Posterior cingulate gyrus (tissue), 11 donors: ENCODE results near the gene GTF2IRD1.
"Not testable (repeated sequence)": the region's sequence is repeated elsewhere in the genome, so short reads cannot be mapped to it uniquely, and the experiment has no call there.

Experiments used
- DNase-seq, 10 donors: peaks; one replicate each; pipeline versions ENCODE4 v3.0.0 to v3.0.0-alpha.2; 2020 to 2021; ENCODE audit warnings: mixed read lengths in 3 of 10
- intact Hi-C: fragments of 100-400 bp; cut with DNase I; formaldehyde crosslinking; loops from one replicate; pipeline ENCODE4 v1.15.1; 2023

GTF2IRD1 gene

DNA sequence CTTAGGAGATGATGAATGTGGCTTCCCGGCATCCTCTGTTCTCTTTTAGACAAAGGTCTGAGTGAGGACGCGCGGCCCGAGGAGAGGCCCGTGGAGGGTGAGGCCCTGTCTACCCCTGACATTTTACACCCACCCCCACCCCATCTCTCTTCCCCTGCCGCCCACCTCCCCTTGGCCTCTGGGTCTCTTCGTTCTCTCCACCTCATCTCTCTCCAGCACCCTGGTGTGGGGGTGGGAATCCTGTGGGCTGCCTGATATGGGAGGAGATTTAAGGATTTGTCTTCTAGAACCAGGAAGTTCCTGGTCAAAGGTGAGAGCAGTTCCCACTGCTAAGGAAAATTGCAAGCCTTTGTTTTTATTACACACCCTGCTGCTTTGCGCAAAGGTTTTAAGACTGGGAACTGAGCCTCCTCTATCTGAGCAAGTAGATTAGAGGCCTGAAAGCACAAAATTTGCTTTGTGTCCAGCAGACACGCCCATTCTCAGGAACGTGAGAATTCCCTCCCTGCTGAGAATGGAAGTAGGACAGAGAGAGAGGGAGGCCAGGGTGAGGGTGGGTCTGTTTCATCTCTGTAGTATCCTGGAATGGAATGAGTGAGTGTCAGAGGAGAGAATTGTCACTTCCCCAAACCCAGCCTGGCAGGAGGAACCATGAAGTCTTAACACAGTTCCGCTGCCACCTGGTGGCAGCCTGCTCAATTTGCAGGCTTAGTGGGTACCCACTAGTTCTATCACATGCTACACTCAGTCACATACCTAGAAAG is 91.2 kb downstream of the GTF2IRD1 start:
- no peak for DNase-seq
- intact Hi-C loops: loop anchor here (5.0 kb wide), 1 partner anchor 123 kb away; no protein-coding TSS in a partner anchor

DNA sequence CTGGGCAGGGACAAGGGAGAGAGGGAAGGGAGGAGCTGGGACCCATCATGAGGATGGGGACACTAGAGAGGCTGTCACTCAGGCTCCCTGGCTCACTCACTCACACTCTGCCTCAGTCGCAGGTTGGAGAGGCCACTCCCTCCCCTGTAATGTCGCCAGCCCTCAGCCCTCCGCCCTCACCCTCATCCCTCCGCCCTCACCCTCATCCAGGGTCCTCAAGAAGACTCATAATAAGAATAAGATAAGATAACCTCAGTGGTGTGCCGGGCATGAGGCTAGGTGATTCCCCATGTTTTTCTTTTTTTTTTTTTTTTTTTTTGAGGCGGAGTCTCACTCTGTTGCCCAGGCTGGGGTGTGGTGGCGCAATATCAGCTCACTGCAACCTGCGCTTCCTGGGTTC is 92.2 kb downstream of the GTF2IRD1 start:
- intact Hi-C loops: loop anchor here (5.0 kb wide), 1 partner anchor 124 kb away; no protein-coding TSS in a partner anchor
- DNase-seq: no peak

DNA sequence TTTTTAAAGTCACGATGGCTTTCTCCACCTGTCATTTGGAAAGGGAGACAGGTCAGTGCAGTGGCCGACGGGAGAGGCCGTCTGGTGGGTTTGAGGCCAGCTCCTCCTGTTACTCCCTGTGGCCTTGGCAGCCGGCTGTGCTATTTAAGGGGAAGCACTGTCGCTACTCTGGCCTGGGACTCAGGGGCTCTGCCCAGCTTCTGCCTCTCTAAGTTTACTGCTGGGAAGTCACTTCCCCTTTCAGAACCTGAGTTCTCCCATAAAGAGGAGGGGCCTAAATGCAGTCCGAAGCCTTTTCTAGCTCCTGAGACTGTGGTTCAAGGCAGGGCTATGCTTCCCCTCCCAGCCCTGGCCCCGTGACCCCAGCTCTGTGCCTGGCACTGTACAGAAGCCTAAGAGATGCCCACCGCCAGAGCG is 99.9 kb downstream of the GTF2IRD1 start:
- intact Hi-C loops, DNase-seq: not testable (repeated sequence)

DNA sequence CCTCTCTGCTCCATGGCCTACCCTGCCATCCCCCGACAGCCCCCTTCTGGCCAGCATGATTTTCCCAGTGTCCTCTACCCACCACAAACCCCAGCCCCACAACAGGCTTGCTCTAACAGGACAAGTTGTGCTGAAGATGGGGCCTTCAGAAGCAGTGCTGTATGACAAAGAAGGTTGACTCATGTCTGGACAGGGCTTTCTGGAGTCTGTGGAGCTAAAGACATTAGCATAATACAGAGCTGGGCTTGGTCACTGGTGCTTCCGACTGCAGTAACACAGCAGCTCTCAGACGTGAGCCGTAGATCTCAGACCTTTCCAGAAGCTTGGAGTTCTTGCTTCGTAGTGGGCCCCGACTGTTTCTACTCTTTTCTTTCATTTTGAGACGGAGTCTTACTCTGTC is 100.5 kb downstream of the GTF2IRD1 start:
- no peak for DNase-seq
- intact Hi-C loops: no loop called here

DNA sequence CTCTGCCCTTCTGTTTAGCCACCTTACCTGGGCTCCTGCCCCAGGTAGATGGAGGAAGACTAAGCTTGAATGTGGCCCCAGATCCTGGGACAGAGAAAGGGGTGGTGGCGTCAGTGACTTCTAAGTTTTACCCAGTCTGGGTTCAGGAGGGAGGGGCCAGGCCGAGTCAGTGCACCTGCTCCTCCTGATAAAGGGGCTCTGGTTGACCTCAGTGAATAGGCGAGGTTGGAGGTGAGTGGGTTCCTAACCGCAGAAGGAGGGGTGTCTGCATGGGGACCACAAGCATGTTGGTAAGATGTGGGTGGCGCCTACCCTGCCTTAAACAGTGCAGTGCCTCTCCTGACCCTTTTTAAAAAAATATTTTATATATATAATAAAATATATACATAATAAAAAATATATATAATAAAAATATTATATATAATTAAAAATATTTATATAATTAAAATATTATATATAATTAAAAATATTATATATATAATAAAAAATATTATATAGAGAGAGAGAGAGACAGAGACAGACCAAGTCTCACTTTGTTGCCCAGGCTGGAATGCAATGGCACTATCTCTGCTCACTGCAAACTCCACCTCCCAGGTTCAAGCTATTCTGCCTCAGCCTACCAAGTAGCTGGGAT is 106.5 kb downstream of the GTF2IRD1 start:
- intact Hi-C loops: no loop called here
- DNase-seq: no peak

DNA sequence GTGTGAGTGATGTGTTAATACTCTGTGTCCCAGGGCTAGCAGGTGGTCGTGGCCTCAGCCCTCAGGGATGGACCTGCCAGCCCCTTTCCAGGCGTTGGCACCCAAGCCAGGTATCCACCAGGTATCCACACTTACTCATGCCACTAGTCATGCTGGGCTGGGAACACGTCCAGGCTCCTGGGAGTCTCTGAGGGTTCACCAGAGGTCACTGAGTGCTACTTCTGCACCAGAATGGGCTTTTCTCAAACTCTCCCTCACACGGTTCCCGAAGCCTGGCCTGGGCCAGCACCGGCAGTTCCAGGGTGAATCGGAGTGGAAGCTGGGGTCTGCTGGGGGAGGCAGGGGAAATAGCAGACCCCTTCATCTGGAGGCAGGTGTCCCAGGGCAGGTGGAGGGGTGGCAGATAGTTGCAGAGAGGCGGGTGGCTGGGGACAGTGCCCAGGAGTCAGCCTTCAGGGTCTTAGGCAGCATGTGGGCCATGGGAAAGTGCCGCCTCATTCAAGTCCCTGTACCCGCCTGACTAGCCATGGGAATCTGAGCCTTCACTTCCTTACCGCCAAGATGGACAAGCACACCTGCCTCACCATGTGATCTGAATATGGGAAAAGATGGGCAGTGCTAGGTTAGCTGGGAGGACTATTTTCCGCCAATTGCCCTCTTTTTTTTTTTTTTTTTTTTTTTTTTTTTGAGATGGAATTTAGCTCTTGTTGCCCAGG is 108.3 kb downstream of the GTF2IRD1 start:
- intact Hi-C loops: no loop called here

DNA sequence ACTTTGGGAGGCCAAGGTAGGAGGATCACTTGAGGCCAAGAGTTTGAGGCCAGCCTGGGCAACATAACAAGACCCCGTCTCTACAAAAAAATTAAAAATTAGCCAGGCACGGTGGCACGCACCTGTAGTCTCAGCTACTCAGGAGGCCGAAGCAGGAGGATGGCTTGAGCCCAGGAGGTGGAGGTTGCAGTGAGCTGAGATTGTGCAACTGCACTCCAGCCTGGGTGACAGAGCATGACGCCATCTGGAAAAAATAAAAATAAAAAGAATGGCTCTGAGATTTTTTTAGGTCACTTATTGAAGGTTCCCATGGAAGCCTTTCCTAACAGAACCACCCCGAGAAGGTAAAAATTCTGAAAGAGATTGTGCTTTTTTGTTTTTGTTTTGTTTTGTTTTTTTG is 109.9 kb downstream of the GTF2IRD1 start:
- intact Hi-C loops, DNase-seq: not testable (repeated sequence)

More for the DNA sequence above, 108.3 kb downstream of the GTF2IRD1 start:
- DNase-seq: no peak

DNA sequence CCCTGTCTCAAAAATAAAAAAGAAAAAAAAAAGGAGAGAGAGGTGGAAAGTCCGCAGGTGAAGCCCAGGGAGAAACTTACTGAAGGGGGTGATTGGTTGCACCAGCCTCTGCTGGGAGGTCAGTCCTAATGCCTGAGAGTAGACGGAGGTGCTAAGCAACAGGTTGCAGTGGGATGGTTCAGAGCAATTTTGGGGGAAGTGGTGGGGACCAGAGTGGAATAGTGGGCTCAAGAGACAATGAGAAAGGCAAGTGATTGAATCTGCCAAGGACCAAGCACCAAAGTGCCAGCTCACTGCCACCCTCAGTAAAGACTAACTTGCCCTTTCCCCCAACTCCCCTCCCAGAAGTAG is 113.6 kb downstream of the GTF2IRD1 start:
- intact Hi-C loops: loop anchor here (1.0 kb wide), 1 partner anchor 150 kb away; no protein-coding TSS in a partner anchor

DNA sequence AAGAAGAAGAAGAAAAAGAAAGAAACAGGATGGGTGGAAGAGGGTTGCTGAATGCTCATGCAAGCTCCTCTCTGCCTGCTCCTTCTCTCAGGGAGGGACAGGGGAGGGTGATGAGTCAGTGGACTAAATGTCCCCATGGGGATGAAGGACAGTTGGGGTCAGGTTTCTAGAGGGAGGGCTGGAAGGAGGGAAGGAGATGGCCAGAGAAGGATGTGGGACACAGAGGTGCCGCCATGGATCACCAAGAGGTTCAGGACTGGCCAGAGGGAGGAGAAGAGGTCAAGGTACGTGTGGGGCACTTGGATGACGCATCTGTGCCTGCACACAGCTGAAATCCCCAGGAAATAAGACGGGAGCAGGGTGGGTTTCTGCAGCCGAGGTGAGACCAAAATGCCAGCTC is 115.0 kb downstream of the GTF2IRD1 start:
- intact Hi-C loops: no loop called here
- DNase-seq: no peak

More for the DNA sequence above, 113.6 kb downstream of the GTF2IRD1 start:
- no peak for DNase-seq

DNA sequence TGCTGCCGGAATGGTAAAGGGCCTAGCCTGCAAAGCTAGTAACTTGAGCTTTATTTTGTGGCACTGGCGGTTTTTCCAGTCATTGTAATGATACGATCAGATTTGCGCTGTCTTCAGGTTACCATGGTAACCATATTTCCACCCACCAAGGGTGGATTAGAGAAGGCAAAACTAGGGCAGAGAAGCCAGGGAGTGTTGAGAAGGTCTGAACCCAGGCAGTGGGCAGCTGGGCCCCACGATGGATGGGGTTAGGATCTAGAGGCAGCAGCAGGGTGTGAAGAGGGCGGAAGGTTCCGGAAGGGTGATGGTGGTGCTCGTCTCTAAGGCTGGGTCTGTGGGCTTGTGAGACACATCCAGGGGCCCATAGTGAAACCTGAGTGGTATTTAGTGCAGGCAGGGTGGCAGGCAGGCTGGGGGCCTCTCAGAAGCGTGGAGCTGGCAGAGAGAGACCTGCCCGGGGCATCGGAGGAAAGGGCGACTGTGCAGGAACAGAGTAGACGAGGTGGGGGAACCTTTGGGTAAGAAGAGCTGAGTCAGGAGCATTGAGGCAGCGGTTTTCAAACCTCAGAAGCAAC is 115.9 kb downstream of the GTF2IRD1 start:
- DNase-seq: no peak
- intact Hi-C loops: no loop called here

DNA sequence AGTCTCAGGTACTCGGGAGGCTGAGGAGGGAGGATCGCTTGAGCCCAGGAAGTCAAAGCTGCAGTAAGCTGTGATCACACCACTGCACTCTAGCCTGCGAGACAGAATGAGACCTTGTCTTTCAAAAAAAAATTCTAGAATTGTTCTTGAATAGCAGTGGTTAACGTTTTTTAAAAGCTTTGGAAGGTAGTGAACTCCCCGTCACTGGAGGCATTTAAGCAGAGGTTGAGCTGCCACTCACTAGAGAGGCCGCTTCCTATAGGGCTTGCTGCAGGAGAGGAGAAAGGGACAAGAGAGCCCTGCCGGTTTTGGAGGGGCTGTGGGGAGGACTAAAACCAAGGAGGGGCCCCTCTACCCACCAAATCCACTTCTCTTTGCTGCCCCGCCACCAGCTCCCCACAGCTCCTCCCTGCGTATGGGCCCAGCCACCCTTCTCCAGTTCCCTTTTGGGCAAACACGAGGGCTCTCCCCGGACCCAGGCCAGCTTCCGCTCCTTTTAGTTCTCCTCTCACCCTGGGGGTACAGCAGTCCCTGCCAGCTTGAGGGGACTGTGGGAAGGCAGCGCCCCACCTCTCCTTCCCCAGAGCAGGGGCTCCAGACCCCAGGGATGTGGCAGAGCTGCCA is 116.9 kb downstream of the GTF2IRD1 start:
- intact Hi-C loops: no loop called here

DNA sequence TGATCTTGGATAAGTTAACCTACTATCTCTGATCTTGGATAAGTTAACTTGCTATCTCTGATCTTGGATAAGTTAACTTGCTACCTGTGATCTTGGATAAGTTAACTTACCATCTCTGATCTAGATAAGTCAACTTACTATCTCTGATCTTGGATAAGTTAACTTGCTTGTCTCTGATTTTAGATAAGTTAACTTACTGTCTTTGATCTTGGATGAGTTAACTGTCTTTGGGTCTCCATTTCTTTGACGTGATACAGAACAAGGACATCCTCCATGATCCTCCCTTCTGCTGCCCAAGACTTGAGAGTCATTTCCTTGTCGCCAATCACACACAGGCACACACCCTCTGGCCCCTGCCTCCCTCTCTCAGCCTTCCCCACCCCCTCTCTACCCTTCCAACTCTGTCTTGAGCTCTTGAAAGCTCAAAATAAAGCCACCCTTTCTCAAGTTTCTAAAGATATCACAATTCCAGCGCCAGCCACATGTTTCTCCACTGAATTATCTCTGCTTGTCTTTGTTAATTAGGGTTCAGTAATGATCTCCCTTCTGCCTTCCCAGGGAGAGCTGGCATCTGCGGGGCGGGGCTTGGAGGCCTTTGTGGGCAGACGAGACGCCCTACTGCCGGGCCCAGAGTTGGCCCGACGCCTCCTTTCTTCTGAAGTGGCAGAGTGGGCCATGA is 118.7 kb downstream of the GTF2IRD1 start:
- intact Hi-C loops: no loop called here
- peak in 8 of 10 donors; percentile 42 to 92 (median 51) for DNase-seq

More for the DNA sequence above, 116.9 kb downstream of the GTF2IRD1 start:
- no peak for DNase-seq

DNA sequence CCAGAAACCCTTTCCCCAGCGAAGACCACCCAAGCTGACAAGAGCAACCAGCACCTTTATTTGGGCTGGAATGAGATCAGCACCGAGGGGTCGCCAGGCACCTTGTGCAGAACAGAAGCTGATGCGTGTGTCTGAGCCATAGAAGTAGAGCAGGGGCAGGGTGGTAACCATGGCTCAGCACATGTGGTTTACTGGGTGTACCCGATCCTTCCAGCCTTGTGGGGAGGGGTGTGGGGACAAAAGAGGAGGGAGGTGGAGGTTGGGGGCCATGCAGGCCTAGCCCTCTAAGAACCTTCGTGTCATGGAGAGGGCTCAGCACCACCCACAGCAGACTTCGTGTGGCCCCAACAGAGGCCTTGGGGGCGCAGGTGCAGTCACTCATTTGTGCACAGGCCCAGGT is 119.8 kb downstream of the GTF2IRD1 start:
- intact Hi-C loops: no loop called here
- no peak for DNase-seq

DNA sequence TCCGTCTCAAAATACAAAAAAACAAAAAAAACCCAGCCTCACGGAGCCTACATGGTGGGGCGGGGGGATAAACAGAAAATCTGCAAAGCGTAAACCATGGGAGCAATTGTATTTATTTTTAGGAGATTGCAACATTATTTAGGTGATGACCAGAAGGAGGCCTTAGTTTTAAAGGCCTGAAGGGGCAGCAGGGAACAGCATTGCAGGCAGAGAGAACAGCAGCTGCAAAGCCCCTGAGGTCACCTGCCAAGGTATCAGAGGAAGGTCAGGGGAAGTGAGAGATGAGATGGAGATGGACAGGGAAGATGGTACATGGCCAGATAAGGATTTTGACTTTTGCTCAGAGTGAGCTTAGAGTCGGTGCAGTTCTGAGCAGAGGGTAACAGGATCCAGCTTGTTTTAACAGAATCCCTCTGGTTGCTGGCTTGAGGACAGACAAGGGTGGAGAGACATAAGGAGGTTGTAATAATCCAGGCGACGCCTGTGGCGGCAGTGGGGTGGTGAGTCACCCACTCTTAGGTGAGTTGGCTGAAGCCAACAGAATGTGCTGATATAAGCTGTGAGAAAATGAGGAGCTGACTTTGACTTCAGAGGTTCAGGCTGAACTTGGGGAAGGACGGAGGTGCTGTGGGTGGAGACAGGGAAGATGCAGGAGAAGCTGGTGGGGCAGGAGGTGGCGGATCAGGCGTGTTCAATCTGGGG is 121.5 kb downstream of the GTF2IRD1 start:
- intact Hi-C loops: no loop called here
- no peak for DNase-seq

DNA sequence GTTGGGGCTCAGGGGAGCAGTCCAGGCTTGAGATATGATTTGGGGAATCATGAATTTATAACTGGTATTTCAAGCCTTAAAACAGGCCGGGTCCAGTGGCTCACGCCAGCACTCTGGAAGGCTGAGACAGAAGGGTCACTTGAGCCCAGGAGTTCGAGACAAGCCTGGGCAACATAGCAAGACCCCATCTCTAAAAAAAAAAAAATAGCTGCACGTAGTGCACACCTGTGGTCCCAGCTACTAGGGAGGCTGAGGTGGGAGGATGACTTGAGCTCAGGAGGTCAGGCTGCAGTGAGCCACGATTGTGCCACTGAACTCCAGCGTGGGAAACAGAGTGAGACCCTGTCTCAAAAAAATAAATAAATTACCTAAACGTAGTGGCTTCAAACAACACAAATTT is 122.1 kb downstream of the GTF2IRD1 start:
- intact Hi-C loops: no loop called here
- no peak for DNase-seq

DNA sequence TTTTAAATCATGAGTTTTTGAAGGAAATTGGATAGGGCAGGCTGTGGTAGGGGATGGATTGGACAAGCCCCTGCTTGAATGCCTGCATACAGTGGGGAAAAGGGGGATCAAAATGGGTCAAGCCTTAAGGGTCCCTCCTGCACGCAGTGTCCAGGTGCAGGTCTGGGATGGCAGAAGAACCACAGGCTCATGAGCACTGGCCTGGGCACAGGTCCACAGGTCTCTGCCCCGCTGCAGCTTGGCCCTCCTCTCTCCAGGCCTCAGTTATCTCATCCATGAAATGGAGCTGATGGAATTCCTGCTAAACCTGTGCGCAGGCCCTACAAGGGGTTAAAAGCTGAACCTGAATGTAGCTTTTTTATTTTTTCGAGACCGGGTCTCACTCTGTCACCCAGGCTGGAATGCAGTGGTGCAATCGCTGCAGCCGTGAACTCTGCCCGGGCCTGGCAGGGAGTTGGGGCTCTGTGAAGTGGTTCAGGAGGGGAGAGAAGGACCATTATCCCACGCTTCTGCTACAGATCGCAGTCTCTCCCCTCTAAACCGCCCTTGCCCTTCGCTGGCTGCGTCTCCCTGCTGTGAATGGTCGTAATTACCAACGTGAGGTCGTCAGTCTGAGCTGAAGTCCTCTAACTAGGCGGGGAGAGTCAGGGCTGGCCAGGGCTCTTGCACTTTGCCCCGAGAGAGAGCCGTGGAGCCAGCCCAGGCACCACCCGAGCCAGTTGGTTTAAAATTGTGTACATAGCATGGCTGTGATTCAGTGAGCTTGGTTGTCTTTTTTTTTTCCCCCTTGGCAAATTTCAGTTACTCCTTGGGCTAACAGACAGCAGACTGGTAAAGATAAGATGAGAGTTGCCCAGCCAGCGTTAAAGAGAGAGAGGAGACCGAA is 126.3 kb downstream of the GTF2IRD1 start:
- DNase-seq: no peak
- intact Hi-C loops: loop anchor here (10.0 kb wide), 1 partner anchor 55 kb away; no protein-coding TSS in a partner anchor

DNA sequence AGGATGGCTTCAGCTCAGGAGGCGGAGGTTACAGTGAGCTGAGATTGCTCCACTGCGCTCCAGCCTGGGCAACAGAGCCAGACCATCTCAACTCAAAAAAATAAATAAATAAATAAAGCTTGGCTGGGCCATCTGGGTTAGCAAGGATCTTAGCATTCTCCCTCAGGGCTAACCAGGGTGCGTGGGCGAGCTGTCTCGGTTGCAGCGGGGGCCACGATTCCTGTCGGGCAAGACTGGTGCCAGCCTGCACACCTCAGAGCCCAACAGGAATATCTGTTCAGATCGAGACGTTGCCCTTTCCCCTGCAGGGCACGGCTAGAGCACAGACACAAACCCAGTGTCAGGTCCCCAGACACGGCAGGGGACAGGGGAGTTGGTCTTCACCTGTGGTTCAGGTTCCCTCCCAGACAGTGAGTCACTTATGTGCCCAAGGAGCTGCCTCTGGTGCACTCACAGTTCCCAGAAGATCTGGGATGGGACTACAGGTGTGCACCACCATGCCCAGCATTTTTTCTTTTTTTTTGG is 128.3 kb downstream of the GTF2IRD1 start:
- intact Hi-C loops: loop anchor here (10.0 kb wide), 1 partner anchor 53 kb away; no protein-coding TSS in a partner anchor
- no peak for DNase-seq
